Suppressor macrophage treated with lipopolysaccharide for 4 hours (primary cell): ENCODE data around the gene SENP6.
"Not testable (repeated sequence)": the region's sequence is repeated elsewhere in the genome, so short reads cannot be mapped to it uniquely, and the experiment has no call there.

Experiments
- DNase-seq: peaks from one replicate; pipeline ENCODE4 v3.0.0-alpha.2; 2020

SENP6 gene

GRCh38 chr6:75608956-75609533 lies 7.4 kb downstream of the SENP6 start:
- DNase-seq, result peak; percentile 50

GRCh38 chr6:75609639-75610590 lies 8.2 kb downstream of the SENP6 start:
- DNase-seq, result no peak

GRCh38 chr6:75611011-75611701 lies 9.5 kb downstream of the SENP6 start:
- DNase-seq, result no peak

- no peak for DNase-seq
Observed at GRCh38 chr6:75611702-75612375, 10.2 kb downstream of the SENP6 start.

GRCh38 chr6:75612434-75612833 lies 10.8 kb downstream of the SENP6 start:
- peak; percentile 29 for DNase-seq

- DNase-seq, result no peak
Observed at GRCh38 chr6:75613056-75613501, 11.4 kb downstream of the SENP6 start.

GRCh38 chr6:75618437-75618836 lies 16.8 kb downstream of the SENP6 start:
- DNase-seq, result no peak

GRCh38 chr6:75619230-75619899 lies 17.7 kb downstream of the SENP6 start:
- no peak for DNase-seq

GRCh38 chr6:75620381-75621304 lies 19.0 kb downstream of the SENP6 start:
- no peak for DNase-seq

- no peak for DNase-seq
Observed at GRCh38 chr6:75621846-75622245, 20.2 kb downstream of the SENP6 start.

- DNase-seq, result no peak
Observed at GRCh38 chr6:75623491-75623890, 21.8 kb downstream of the SENP6 start.

GRCh38 chr6:75624335-75624734 lies 22.7 kb downstream of the SENP6 start:
- DNase-seq, result no peak

- DNase-seq, result no peak
Observed at GRCh38 chr6:75624988-75625387, 23.3 kb downstream of the SENP6 start.

- no peak for DNase-seq
Observed at GRCh38 chr6:75626561-75626960, 24.9 kb downstream of the SENP6 start.

GRCh38 chr6:75627708-75628107 lies 26.0 kb downstream of the SENP6 start:
- DNase-seq, result not testable (repeated sequence)

- DNase-seq, result no peak
Observed at GRCh38 chr6:75631859-75632635, 30.4 kb downstream of the SENP6 start.

GRCh38 chr6:75633045-75633444 lies 31.4 kb downstream of the SENP6 start:
- no peak for DNase-seq

- DNase-seq, result no peak
Observed at GRCh38 chr6:75642311-75642710, 40.6 kb downstream of the SENP6 start.

- DNase-seq, result no peak
Observed at GRCh38 chr6:75643173-75643572, 41.5 kb downstream of the SENP6 start.

GRCh38 chr6:75656479-75656878 lies 54.8 kb downstream of the SENP6 start:
- no peak for DNase-seq
